Hepatocyte (in vitro differentiated cells): ENCODE results near the gene KIN. TPM values are rescaled to one million over a fixed set of nuclear protein-coding genes. Genes with fewer than 3 reads are reported as not detected.
A peak's percentile ranks its signal among the peaks of the same experiment; 100 is the strongest.

Source experiments
- DNase-seq: peaks from one replicate; pipeline ENCODE4 v3.0.0-alpha.2; 2016; ENCODE audit warnings: low spot score
- H2AFZ ChIP-seq: fragments of 200-600 bp; sonication (generic); 2 replicates; pipeline ENCODE4 v1.6.0; 2016; ENCODE audit warnings: antibody characterized with exemption, mild to moderate bottlenecking
- H3K27ac ChIP-seq: fragments of 200-600 bp; sonication (generic); 2 replicates; pipeline ENCODE4 v1.5.1; 2016; ENCODE audit warnings: mild to moderate bottlenecking
- H3K27me3 ChIP-seq: fragments of 200-600 bp; sonication (generic); 2 replicates; pipeline ENCODE4 v1.6.1; 2016
- H3K36me3 ChIP-seq: fragments of 200-600 bp; sonication (generic); replicated peaks from 2 replicates; pipeline ENCODE4 v1.5.1; 2016; ENCODE audit warnings: low read depth; ENCODE audit not compliant: insufficient read depth
- H3K4me1 ChIP-seq: fragments of 200-600 bp; sonication (generic); 2 replicates; pipeline ENCODE4 v1.5.1; 2016; ENCODE audit warnings: mild to moderate bottlenecking, moderate library complexity; ENCODE audit not compliant: insufficient read depth
- H3K4me2 ChIP-seq: fragments of 200-600 bp; sonication (generic); 2 replicates; pipeline ENCODE4 v1.6.0; 2016
- H3K4me3 ChIP-seq: fragments of 200-600 bp; sonication (generic); 2 replicates; pipeline ENCODE4 v1.5.1; 2016; ENCODE audit warnings: mild to moderate bottlenecking
- H3K79me2 ChIP-seq: fragments of 200-600 bp; sonication (generic); 2 replicates; pipeline ENCODE4 v1.6.0; 2017; ENCODE audit warnings: mild to moderate bottlenecking
- H3K9me2 ChIP-seq: fragments of 200-600 bp; sonication (generic); replicated peaks from 2 replicates; pipeline ENCODE4 v1.6.0; 2017; ENCODE audit warnings: mild to moderate bottlenecking; ENCODE audit not compliant: insufficient read depth
- H3K9me3 ChIP-seq: fragments of 200-600 bp; sonication (generic); 2 replicates; pipeline ENCODE4 v1.5.1; 2016; ENCODE audit warnings: low read depth, mild to moderate bottlenecking
- H4K20me1 ChIP-seq: fragments of 200-600 bp; sonication (generic); 2 replicates; pipeline ENCODE4 v1.6.0; 2016; ENCODE audit warnings: mild to moderate bottlenecking; ENCODE audit not compliant: insufficient read depth, poor library complexity, severe bottlenecking
- CTCF ChIP-seq: fragments of 200-600 bp; sonication (generic); IDR thresholded peaks from 2 replicates; pipeline ENCODE4 v1.5.1; 2016; ENCODE audit warnings: antibody characterized with exemption, mild to moderate bottlenecking; ENCODE audit not compliant: poor library complexity
- EZH2 ChIP-seq: fragments of 200-600 bp; sonication (generic); IDR thresholded peaks from 2 replicates; pipeline ENCODE4 v1.6.1; 2016; ENCODE audit warnings: antibody characterized with exemption, mild to moderate bottlenecking, borderline replicate concordance
- EZH2phosphoT487 ChIP-seq: fragments of 200-600 bp; sonication (generic); IDR thresholded peaks from one replicate; pipeline ENCODE4 v1.6.1; 2018; ENCODE audit warnings: antibody characterized with exemption, mild to moderate bottlenecking, low read depth, moderate library complexity; ENCODE audit not compliant: unreplicated experiment, severe bottlenecking
- WGBS: methylation state at CpG from one replicate; pipeline ENCODE4 v1.1.6; 2016; ENCODE audit warnings: low lambda C conversion rate; ENCODE audit errors: missing lambda C conversion rate; 5-methylcytosine and 5-hydroxymethylcytosine counted together
- polyA plus RNA-seq: library from polyadenylated mRNA; unstranded; fragments of >200 nt; fragmentation: Nextera tagmentation; extraction: Ambion mirVana; gene quantifications from 2 replicates; pipeline ENCODE4 v1.2.1, GENCODE V29; 2016
- total RNA-seq: library from RNA; depleted of rRNA; stranded (reverse); fragments of >200 nt; gene quantifications from 2 replicates; pipeline ENCODE4 v1.2.3, GENCODE V29; 2014

Gene KIN
- total and polyA plus RNA-seq, 2 experiments from 2014 or later: 10.6 to 11.4 TPM

GRCh38 chr10:7824251-7824650 lies 36.5 kb upstream of the KIN start:
- Histone ChIP-seq H3K27ac (no peak overlapping the region), H3K9me2 (no peaks in the 10 kb centered on the region), H3K4me1 (no peaks in the 10 kb centered on the region), H3K4me2 (no peak overlapping the region), H3K36me3 (no peaks in the 10 kb centered on the region), H3K4me3 (no peak overlapping the region), H2AFZ (no peak overlapping the region), H3K27me3 (no peaks in the 10 kb centered on the region), H3K79me2 (peaks cover 41% of the 10 kb centered on the region), H4K20me1 (no peaks in the 10 kb centered on the region), H3K9me3 (no peaks in the 10 kb centered on the region)
- TF ChIP-seq EZH2phosphoT487 (no peak), CTCF (no peak), EZH2 (no peak)
- no peak for DNase-seq
- WGBS: 91% methylated on average over 3 of the region's 3 CpGs

GRCh38 chr10:7819121-7819460 lies 31.3 kb upstream of the KIN start:
- no peaks in the 10 kb centered on the region for H3K9me2 ChIP-seq
- TF ChIP-seq EZH2 (no peak), EZH2phosphoT487 (no peak), CTCF (peak; percentile 38)
- peak overlapping the region; percentile 94 for H3K4me2 ChIP-seq
- no peaks in the 10 kb centered on the region for H3K36me3 ChIP-seq
- 1% methylated on average over 17 of the region's 17 CpGs for WGBS
- peak; percentile 81 for DNase-seq
- H3K27ac ChIP-seq: no peak overlapping the region
- no peaks in the 10 kb centered on the region for H3K27me3 ChIP-seq
- H3K9me3 ChIP-seq: no peaks in the 10 kb centered on the region
- H4K20me1 ChIP-seq: no peaks in the 10 kb centered on the region
- H3K4me3 ChIP-seq: peak overlapping the region; percentile 75
- peaks cover 35% of the 10 kb centered on the region for H3K79me2 ChIP-seq
- peak overlapping the region; percentile 94 for H2AFZ ChIP-seq
- no peaks in the 10 kb centered on the region for H3K4me1 ChIP-seq

- Histone ChIP-seq H4K20me1 (no peaks in the 10 kb centered on the region), H3K27me3 (no peaks in the 10 kb centered on the region), H3K27ac (peak within 1 kb of the TSS; percentile 44), H3K4me1 (no peaks in the 10 kb centered on the region), H3K9me2 (no peaks in the 10 kb centered on the region), H3K4me3 (peak within 1 kb of the TSS; percentile 78), H2AFZ (peak within 1 kb of the TSS; percentile 94), H3K4me2 (peak within 1 kb of the TSS; percentile 94), H3K79me2 (peaks cover 35% of the 10 kb centered on the region), H3K36me3 (no peaks in the 10 kb centered on the region), H3K9me3 (no peaks in the 10 kb centered on the region)
- WGBS: under 1% methylated on average over 77 of the region's 77 CpGs
- TF ChIP-seq CTCF: no peak
- no peak for TF ChIP-seq EZH2
- no peak for TF ChIP-seq EZH2phosphoT487
- DNase-seq: peak; percentile 97
Observed at GRCh38 chr10:7818295-7819120, 30.7 kb upstream of the KIN start, which contains the start of gene TAF3. TAF3 (plus strand) TSS chr10:7818505; CDS start chr10:7818710, 205 bp downstream.
